AG09309 (cell line): ENCODE data around the gene ZNF618.

Experiments
- DNase-seq: peaks from one replicate; pipeline ENCODE4 v3.0.0-alpha.2; 2010; ENCODE audit warnings: low read depth
- H3K4me3 ChIP-seq: 2 replicates; pipeline ENCODE4 v1.5.1; 2011; ENCODE audit warnings: mild to moderate bottlenecking, low read depth, low read length, moderate library complexity; ENCODE audit not compliant: control insufficient read depth
- CTCF ChIP-seq: IDR thresholded peaks from 2 replicates; pipeline ENCODE4 v1.5.1; 2011; ENCODE audit warnings: mild to moderate bottlenecking, low read depth, low read length, inconsistent platforms; ENCODE audit not compliant: insufficient read depth, control insufficient read depth; ENCODE audit errors: missing control alignments

The ZNF618 gene

GRCh38 chr9:114029311-114030170 is 153.4 kb downstream of the ZNF618 start:
- H3K4me3 ChIP-seq: no peak overlapping the region
- no peak for DNase-seq
- no peak for TF ChIP-seq CTCF

GRCh38 chr9:114030364-114030763 is 154.3 kb downstream of the ZNF618 start:
- TF ChIP-seq CTCF: no peak
- no peak for DNase-seq
- no peak overlapping the region for H3K4me3 ChIP-seq

DNA sequence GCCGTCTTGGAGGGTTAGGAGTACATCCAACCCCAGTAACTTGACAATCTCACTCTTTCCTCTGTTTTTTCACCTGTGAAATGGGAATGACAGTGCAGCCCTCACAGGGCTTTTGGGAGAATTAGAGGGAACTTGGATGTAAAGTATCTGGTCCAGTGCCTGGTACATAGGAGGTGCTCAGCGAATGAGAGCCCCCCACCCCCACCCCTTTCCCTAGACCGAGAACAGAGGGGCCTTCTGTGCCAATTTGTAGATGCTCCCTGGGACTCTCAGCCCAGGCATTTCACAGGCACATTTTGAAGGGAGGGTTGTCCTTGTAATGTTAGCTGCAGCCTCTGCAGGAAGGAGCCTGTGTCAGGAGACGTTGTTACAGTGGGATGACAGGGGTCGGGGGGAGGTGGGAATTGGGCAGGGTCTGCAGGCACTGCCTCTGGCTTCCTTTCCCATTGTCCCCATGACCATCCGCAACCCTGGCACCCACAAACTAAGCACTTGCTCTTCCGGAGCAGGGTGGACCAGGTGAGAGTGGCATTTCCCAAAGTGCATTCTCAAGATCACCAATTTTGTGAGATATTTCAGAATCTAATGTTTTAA is 155.0 kb downstream of the ZNF618 start:
- no peak for TF ChIP-seq CTCF
- H3K4me3 ChIP-seq: no peak overlapping the region
- DNase-seq: no peak

- TF ChIP-seq CTCF: no peak
Observed at GRCh38 chr9:114031948-114032840, 156.1 kb downstream of the ZNF618 start.

DNA sequence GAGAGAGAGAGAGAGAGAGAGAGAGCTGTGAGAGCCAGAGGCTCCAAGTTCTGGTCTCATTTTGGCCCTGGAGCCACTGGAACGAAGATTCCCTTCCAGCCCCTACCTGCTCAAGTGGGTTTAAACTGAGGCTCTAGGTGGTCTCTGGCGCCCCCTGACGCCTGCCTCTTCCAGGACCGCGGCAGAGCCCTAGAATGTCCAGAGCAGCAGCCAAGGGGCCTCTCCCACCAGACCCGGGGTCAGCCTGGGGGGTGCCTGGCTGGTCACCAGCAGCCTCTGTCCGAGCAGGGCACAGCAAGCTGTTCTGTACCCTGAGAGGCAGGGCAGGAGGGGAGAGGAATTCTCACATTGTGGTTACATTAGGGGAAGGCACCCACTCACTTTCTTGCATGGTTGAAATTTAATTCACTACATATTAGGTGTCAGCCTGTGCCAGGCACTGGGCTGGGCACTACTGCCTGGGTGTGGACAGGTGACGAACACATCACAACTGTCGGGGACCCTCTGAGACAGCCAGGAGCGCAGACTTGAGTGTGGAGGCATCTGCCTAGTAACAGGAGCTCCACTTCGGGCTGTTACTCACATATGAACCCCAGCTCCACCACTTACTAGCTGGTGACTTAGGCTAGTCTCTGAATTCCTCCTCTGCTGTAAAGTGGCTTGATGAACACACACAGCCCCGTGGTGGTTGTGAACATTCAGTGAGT is 157.4 kb downstream of the ZNF618 start:
- no peak for DNase-seq
- no peak overlapping the region for H3K4me3 ChIP-seq
- TF ChIP-seq CTCF: peak; percentile 59

More at GRCh38 chr9:114031948-114032840, 156.1 kb downstream of the ZNF618 start:
- DNase-seq: no peak
- H3K4me3 ChIP-seq: no peak overlapping the region

DNA sequence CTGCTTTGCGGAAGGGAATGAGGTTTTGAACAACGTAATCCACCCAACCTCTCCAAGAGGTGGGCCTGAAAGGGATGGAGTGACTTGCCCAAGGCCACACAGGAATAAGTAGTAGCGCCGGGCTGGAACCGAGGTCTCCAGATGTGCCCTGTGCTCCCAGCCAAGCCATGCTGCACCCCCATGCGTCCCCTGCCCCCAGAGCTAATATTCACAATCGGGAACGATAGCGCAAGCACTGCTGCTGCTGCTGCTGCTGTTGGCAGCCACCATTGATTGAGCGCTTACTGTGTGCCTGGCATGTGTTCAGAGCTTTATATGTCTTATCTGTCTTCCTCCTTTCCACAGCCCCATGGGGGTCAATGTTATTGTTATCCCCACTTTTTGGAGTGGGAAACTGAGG is 158.1 kb downstream of the ZNF618 start:
- TF ChIP-seq CTCF: no peak
- DNase-seq: no peak

More for the DNA sequence above, 158.1 kb downstream of the ZNF618 start:
- H3K4me3 ChIP-seq: no peak overlapping the region
